Measurements from ENCODE around the gene ANO5. TPM values are rescaled to one million over a fixed set of nuclear protein-coding genes. Genes with fewer than 3 reads are reported as not detected.

ANO5 gene
- total RNA-seq, 4 donors from 2014 or later, result 13.4 to 20.8 (median 17.2) TPM

- Histone ChIP-seq H3K9me3 (no peaks in the 10 kb centered on the region), H3K36me3 (no peaks in the 10 kb centered on the region), H3K27me3 (no peaks in the 10 kb centered on the region), H3K4me3 (no peak overlapping the region), H3K27ac (replicated peaks in 1 of 4) (no peak overlapping the region), H3K4me1 (no peaks in the 10 kb centered on the region)
- intact Hi-C loops (cut with DNase I), result no loop called here
- 88% methylated on average over 15 of the region's 15 CpGs for WGBS
- TF ChIP-seq CTCF (IDR thresholded peaks at IDR 0.05) (no peak), EP300 (IDR thresholded peaks at IDR 0.05) (no peak), POLR2AphosphoS5 (IDR thresholded peaks at IDR 0.05) (no peak), POLR2A (IDR thresholded peaks at IDR 0.05; ENCODE audit: low read depth) (no peak)
- no peak for DNase-seq (ENCODE audit: extremely low spot score)
Measured at GRCh38 chr11:22317656-22318055, 124.8 kb downstream of the ANO5 start.

GRCh38 chr11:22331771-22332170 lies 138.9 kb downstream of the ANO5 start:
- WGBS, result 74% methylated on average over 4 of the region's 4 CpGs

More at GRCh38 chr11:22331771-22332170, 138.9 kb downstream of the ANO5 start:
- no peak for DNase-seq (ENCODE audit: extremely low spot score)
- Histone ChIP-seq H3K4me1 (no peaks in the 10 kb centered on the region), H3K27me3 (peaks cover 0 to 10% (median 0%) of the 10 kb centered on the region in 4 donors), H3K9me3 (no peaks in the 10 kb centered on the region), H3K4me3 (no peak overlapping the region), H3K36me3 (no peaks in the 10 kb centered on the region), H3K27ac (replicated peaks in 1 of 4) (no peak overlapping the region)
- no peak for TF ChIP-seq POLR2AphosphoS5 (IDR thresholded peaks at IDR 0.05)
- no peak for TF ChIP-seq EP300 (IDR thresholded peaks at IDR 0.05)
- TF ChIP-seq POLR2A (IDR thresholded peaks at IDR 0.05; ENCODE audit: low read depth), result no peak
- no peak for TF ChIP-seq CTCF (IDR thresholded peaks at IDR 0.05)
- intact Hi-C loops (cut with DNase I), result loop anchor here (5.0 to 10.0 kb wide), 2 partner anchors 213 to 456 kb away; no protein-coding TSS in a partner anchor

Other genes with a start within 250 kb of the ANO5 start
- not detected for gene SLC17A6, start 145.3 kb downstream of the ANO5 start, total RNA-seq

Measured in esophagus muscularis mucosa (tissue), 4 donors.